Activated gamma-delta T cell treated with anti-CD3 and anti-CD28 coated beads, Interleukin-2, amount 50 U/mL, for 16 hours (primary cell): ENCODE measurements around the gene GSTT2.
"Not testable (repeated sequence)": the region's sequence is repeated elsewhere in the genome, so short reads cannot be mapped to it uniquely, and the experiment has no call there.

ENCODE experiments used
- DNase-seq: peaks from one replicate; pipeline ENCODE4 v3.0.0-alpha.2; 2020; ENCODE audit warnings: low read depth

Gene GSTT2

GRCh38 chr22:23974345-23974744 is 5.6 kb upstream of the GSTT2 start, which contains the start of gene DDT:
Gene DDT, minus strand, starts transcription at chr22:23974441. Its CDS starts 27 bp downstream, at chr22:23974414.
- DNase-seq: not testable (repeated sequence)

- DNase-seq: not testable (repeated sequence)
Observed at GRCh38 chr22:23974836-23975352, 5.0 kb upstream of the GSTT2 start.

- not testable (repeated sequence) for DNase-seq
Observed at GRCh38 chr22:23977304-23977703, 2.6 kb upstream of the GSTT2 start.

- DNase-seq: not testable (repeated sequence)
Observed at GRCh38 chr22:23980567-23980966, 633 bp downstream of the GSTT2 start.

GRCh38 chr22:23984430-23984829 is 4.5 kb downstream of the GSTT2 start:
- DNase-seq: no peak

- DNase-seq: not testable (repeated sequence)
Observed at GRCh38 chr22:23986089-23986488, 6.2 kb downstream of the GSTT2 start.

- not testable (repeated sequence) for DNase-seq
Observed at GRCh38 chr22:23986538-23987178, 6.7 kb downstream of the GSTT2 start.

- DNase-seq: not testable (repeated sequence)
Observed at GRCh38 chr22:23989583-23990244, 9.8 kb downstream of the GSTT2 start.

GRCh38 chr22:23993080-23993479 is 13.1 kb downstream of the GSTT2 start:
- not testable (repeated sequence) for DNase-seq

- DNase-seq: not testable (repeated sequence)
Observed at GRCh38 chr22:23993581-23994177, 13.7 kb downstream of the GSTT2 start.

- DNase-seq: no peak
Observed at GRCh38 chr22:23997092-23997491, 17.2 kb downstream of the GSTT2 start.

GRCh38 chr22:23999779-24000178 is 19.8 kb downstream of the GSTT2 start:
- DNase-seq: not testable (repeated sequence)

- no peak for DNase-seq
Observed at GRCh38 chr22:24001314-24001713, 21.4 kb downstream of the GSTT2 start.

- no peak for DNase-seq
Observed at GRCh38 chr22:24002272-24002671, 22.3 kb downstream of the GSTT2 start.

- DNase-seq: no peak
Observed at GRCh38 chr22:24002851-24003250, 22.9 kb downstream of the GSTT2 start.

GRCh38 chr22:24003887-24004286 is 24.0 kb downstream of the GSTT2 start:
- DNase-seq: no peak

GRCh38 chr22:24005201-24005600 is 25.3 kb downstream of the GSTT2 start, which contains the start of gene GSTT4:
Gene GSTT4, minus strand, starts transcription at chr22:24005453. Its CDS starts 97 bp downstream, at chr22:24005356.
- DNase-seq: no peak

- DNase-seq: no peak
Observed at GRCh38 chr22:24006207-24006913, 26.4 kb downstream of the GSTT2 start.

GRCh38 chr22:24006914-24007214 is 26.9 kb downstream of the GSTT2 start:
- no peak for DNase-seq

- DNase-seq: no peak
Observed at GRCh38 chr22:24007253-24008021, 27.5 kb downstream of the GSTT2 start.

- DNase-seq: no peak
Observed at GRCh38 chr22:24008022-24008283, 28.0 kb downstream of the GSTT2 start.
